Measurements from ENCODE around the gene POFUT2.

DNA sequence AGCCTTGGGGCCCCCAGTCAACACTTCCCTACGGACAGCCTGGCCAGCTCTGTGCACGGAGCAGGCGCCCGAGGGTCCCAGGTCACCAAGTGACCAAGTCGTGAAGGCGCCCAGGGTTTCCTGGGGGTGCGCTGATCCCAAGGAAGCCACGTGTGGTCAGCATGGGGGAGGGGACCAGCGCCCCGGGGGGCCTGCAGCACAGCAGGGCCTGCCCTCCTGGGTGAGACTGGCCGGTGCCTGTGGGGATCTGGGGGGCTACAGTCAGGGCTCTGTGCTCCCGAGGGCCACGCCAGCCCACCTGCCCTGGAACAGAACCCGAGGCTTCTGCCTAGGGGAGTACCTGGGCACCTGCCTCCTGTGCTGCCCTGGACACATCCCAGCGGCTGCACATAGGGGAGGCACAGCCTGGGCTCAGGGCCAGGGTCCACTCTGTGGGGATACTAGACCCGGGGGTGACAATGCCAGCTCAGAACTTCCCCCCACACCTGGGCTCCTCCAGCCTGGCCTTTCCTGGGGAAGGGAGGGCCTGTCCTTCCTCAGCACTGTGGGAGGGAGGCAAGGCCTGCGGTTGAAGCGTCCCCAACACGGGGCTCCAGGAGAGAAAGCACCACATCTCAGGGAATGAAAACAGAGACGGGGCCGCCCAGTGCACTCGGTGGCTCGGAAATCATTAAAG is 6.2 kb upstream of the POFUT2 start:
- TF ChIP-seq, protein P1, sequence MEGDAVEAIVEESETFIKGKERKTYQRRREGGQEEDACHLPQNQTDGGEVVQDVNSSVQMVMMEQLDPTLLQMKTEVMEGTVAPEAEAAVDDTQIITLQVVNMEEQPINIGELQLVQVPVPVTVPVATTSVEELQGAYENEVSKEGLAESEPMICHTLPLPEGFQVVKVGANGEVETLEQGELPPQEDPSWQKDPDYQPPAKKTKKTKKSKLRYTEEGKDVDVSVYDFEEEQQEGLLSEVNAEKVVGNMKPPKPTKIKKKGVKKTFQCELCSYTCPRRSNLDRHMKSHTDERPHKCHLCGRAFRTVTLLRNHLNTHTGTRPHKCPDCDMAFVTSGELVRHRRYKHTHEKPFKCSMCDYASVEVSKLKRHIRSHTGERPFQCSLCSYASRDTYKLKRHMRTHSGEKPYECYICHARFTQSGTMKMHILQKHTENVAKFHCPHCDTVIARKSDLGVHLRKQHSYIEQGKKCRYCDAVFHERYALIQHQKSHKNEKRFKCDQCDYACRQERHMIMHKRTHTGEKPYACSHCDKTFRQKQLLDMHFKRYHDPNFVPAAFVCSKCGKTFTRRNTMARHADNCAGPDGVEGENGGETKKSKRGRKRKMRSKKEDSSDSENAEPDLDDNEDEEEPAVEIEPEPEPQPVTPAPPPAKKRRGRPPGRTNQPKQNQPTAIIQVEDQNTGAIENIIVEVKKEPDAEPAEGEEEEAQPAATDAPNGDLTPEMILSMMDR (IDR thresholded peaks at IDR 0.05): no peak
- TF ChIP-seq POLR2A (IDR thresholded peaks at IDR 0.05) (no peak), EP300 (IDR thresholded peaks at IDR 0.05) (no peak)
